Liver (tissue), 9 donors: ENCODE results near the gene NAGS. TPM values are rescaled to one million over a fixed set of nuclear protein-coding genes. Genes with fewer than 3 reads are reported as not detected.

Source experiments
- DNase-seq: peaks from one replicate; pipeline ENCODE4 v3.0.0-alpha.2; 2017; ENCODE audit warnings: low spot score
- H3K27ac ChIP-seq, 2 donors: one replicate each; pipeline ENCODE4 v1.7.0; 2013; ENCODE audit warnings: inconsistent platforms in 2 of 2, low read length in 2 of 2, control low read depth in 1 of 2, low read depth in 1 of 2, mild to moderate bottlenecking in 1 of 2
- H3K27me3 ChIP-seq, 4 donors: one replicate each; pipeline versions ENCODE4 v1.6.1 to v1.7.0; 2013; ENCODE audit warnings: low read length in 3 of 4, inconsistent platforms in 1 of 4, mild to moderate bottlenecking in 1 of 4, moderate library complexity in 1 of 4; ENCODE audit not compliant: control insufficient read depth in 4 of 4, insufficient read depth in 4 of 4
- H3K36me3 ChIP-seq, 4 donors: one replicate each; pipeline versions ENCODE4 v1.6.1 to v1.7.0; 2013; ENCODE audit warnings: low read length in 3 of 4, mild to moderate bottlenecking in 3 of 4, low read depth in 1 of 4, moderate library complexity in 1 of 4; ENCODE audit not compliant: control insufficient read depth in 4 of 4, insufficient read depth in 3 of 4
- H3K4me1 ChIP-seq, 4 donors: one replicate each; pipeline versions ENCODE4 v1.6.1 to v1.7.0; 2013; ENCODE audit warnings: low read length in 3 of 4, mild to moderate bottlenecking in 3 of 4, moderate library complexity in 1 of 4; ENCODE audit not compliant: control insufficient read depth in 4 of 4, insufficient read depth in 4 of 4
- H3K4me3 ChIP-seq, 3 donors: one replicate each; pipeline versions ENCODE4 v1.6.1 to v1.7.0; 2013; ENCODE audit warnings: low read length in 3 of 3, control low read depth in 1 of 3, low read depth in 1 of 3, mild to moderate bottlenecking in 1 of 3
- H3K9ac ChIP-seq, 2 donors: one replicate each; pipeline ENCODE4 v1.7.0; 2013; ENCODE audit warnings: low read length in 2 of 2, mild to moderate bottlenecking in 2 of 2, moderate library complexity in 2 of 2, control low read depth in 1 of 2, low read depth in 1 of 2
- H3K9me3 ChIP-seq, 4 donors: one replicate each; pipeline versions ENCODE4 v1.6.1 to v1.7.0; 2013; ENCODE audit warnings: low read length in 3 of 4; ENCODE audit not compliant: control insufficient read depth in 4 of 4
- EGR1 ChIP-seq, 2 donors: IDR thresholded peaks; 2 replicates each; pipeline ENCODE4 v1.6.1; 2016 to 2018; ENCODE audit warnings: antibody characterized with exemption in 2 of 2, low read depth in 2 of 2
- FOXA1 ChIP-seq: IDR thresholded peaks from 2 replicates; pipeline ENCODE4 v1.6.1; 2016; ENCODE audit warnings: antibody characterized with exemption
- FOXA2 ChIP-seq: IDR thresholded peaks from 2 replicates; pipeline ENCODE4 v1.6.1; 2016; ENCODE audit warnings: antibody characterized with exemption
- GABPA ChIP-seq, 2 donors: IDR thresholded peaks in 1 of 2; conservative IDR thresholded peaks in 1 of 2; 2 replicates each; pipeline ENCODE4 v1.6.1; 2016; ENCODE audit warnings: antibody characterized with exemption in 2 of 2, mild to moderate bottlenecking in 1 of 2, moderate library complexity in 1 of 2
- HNF4A ChIP-seq, 2 donors: conservative IDR thresholded peaks; 2 replicates each; pipeline ENCODE4 v1.6.1; 2016; ENCODE audit warnings: antibody characterized with exemption in 2 of 2, mild to moderate bottlenecking in 2 of 2
- HNF4G ChIP-seq: IDR thresholded peaks from 2 replicates; pipeline ENCODE4 v1.6.1; 2016; ENCODE audit warnings: antibody characterized with exemption
- JUND ChIP-seq, 2 donors: IDR thresholded peaks; 2 replicates each; pipeline ENCODE4 v1.6.1; 2016; ENCODE audit warnings: antibody characterized with exemption in 2 of 2
- NR2F2 ChIP-seq: IDR thresholded peaks from 2 replicates; pipeline ENCODE4 v1.6.1; 2016; ENCODE audit warnings: antibody characterized with exemption
- RAD21 ChIP-seq, 2 donors: IDR thresholded peaks; 2 replicates each; pipeline ENCODE4 v1.6.1; 2016; ENCODE audit warnings: antibody characterized with exemption in 2 of 2, mild to moderate bottlenecking in 2 of 2
- RXRA ChIP-seq, 2 donors: IDR thresholded peaks; 2 replicates each; pipeline ENCODE4 v1.6.1; 2017 to 2018; ENCODE audit warnings: antibody characterized with exemption in 2 of 2, mild to moderate bottlenecking in 1 of 2
- SP1 ChIP-seq: IDR thresholded peaks from 2 replicates; pipeline ENCODE4 v1.6.1; 2018; ENCODE audit warnings: antibody characterized with exemption, mild to moderate bottlenecking
- YY1 ChIP-seq: IDR thresholded peaks from 2 replicates; pipeline ENCODE4 v1.6.1; 2016; ENCODE audit warnings: antibody characterized with exemption, mild to moderate bottlenecking
- WGBS: extraction: QIAGEN DNeasy Blood & Tissue Kit; methylation state at CpG from one replicate; pipeline ENCODE4 v1.1.7; 2013; 5-methylcytosine and 5-hydroxymethylcytosine counted together
- polyA plus RNA-seq, 2 donors: library from polyadenylated mRNA; stranded (reverse) in 1 of 2; unstranded in 1 of 2; fragments of 200-250 nt in 1 of 2; fragments of >200 nt in 1 of 2; fragmentation: Nextera tagmentation in 1 of 2; extraction: Ambion mirVana in 1 of 2; gene quantifications; one replicate each; pipeline versions ENCODE4 v1.2.1 to v1.2.3, GENCODE V29; 2013 to 2015
- total RNA-seq, 2 donors: library from RNA; depleted of rRNA; stranded (reverse); fragments of >200 nt; gene quantifications; one replicate each; pipeline ENCODE4 v1.2.3, GENCODE V29; 2014
- TF ChIP-seq, protein P1 (sequence below): fragments of 150-350 bp; IDR thresholded peaks from 2 replicates; pipeline ENCODE4 v1.5.1; 2017; ENCODE audit warnings: improper control_type of control experiment, low read depth, low read length; ENCODE audit not compliant: missing input control
- TF ChIP-seq, protein P2 (sequence below): IDR thresholded peaks from 2 replicates; pipeline ENCODE4 v1.6.1; 2016; ENCODE audit warnings: antibody characterized with exemption
- TF ChIP-seq, protein P3 (sequence below): IDR thresholded peaks from 2 replicates; pipeline ENCODE4 v1.6.1; 2016; ENCODE audit warnings: antibody characterized with exemption
- TF ChIP-seq, protein P4 (sequence below): IDR thresholded peaks from 2 replicates; pipeline ENCODE4 v1.6.1; 2016; ENCODE audit warnings: antibody characterized with exemption, mild to moderate bottlenecking
- TF ChIP-seq, protein P5 (sequence below): IDR thresholded peaks from 2 replicates; pipeline ENCODE4 v1.6.1; 2016; ENCODE audit warnings: antibody characterized with exemption
- donor health status: healthy.
- donor health status: healthy.
- donor health status: healthy.
- donor health status: healthy.
- donor health status: healthy.

The NAGS gene
- total and polyA plus RNA-seq, 4 donors = 21.5 to 29.8 (median 28.2) TPM

DNA sequence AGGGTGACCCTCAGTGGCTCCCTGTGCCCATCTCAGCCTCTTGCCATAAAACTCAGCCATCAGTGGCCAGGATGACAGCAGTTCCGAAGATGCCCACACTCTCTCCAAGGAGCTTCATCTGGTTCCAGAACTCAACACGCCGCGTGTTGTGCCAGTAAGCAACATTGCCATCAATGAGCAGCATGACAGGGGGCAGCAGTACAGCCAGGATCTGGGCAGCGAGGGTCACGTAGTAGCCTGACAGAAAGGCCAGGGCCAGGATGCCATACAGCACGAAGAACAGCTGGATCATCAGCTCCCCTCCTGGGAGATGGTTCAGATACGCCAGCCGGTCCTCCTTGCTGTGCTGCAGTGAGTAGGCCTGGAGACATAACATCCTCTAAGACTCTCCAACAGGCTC, 7.5 kb downstream of the NAGS start (continued):
- TF ChIP-seq, protein P1, sequence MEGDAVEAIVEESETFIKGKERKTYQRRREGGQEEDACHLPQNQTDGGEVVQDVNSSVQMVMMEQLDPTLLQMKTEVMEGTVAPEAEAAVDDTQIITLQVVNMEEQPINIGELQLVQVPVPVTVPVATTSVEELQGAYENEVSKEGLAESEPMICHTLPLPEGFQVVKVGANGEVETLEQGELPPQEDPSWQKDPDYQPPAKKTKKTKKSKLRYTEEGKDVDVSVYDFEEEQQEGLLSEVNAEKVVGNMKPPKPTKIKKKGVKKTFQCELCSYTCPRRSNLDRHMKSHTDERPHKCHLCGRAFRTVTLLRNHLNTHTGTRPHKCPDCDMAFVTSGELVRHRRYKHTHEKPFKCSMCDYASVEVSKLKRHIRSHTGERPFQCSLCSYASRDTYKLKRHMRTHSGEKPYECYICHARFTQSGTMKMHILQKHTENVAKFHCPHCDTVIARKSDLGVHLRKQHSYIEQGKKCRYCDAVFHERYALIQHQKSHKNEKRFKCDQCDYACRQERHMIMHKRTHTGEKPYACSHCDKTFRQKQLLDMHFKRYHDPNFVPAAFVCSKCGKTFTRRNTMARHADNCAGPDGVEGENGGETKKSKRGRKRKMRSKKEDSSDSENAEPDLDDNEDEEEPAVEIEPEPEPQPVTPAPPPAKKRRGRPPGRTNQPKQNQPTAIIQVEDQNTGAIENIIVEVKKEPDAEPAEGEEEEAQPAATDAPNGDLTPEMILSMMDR = no peak
- TF ChIP-seq EGR1 (IDR thresholded peaks at IDR 0.05; ENCODE audit: low read depth in 2 of 2) (no peak), YY1 (no peak), HNF4A (conservative IDR thresholded peaks at IDR 0.05) (peak in 1 of 2 donors; percentile 17), SP1 (no peak)

DNA sequence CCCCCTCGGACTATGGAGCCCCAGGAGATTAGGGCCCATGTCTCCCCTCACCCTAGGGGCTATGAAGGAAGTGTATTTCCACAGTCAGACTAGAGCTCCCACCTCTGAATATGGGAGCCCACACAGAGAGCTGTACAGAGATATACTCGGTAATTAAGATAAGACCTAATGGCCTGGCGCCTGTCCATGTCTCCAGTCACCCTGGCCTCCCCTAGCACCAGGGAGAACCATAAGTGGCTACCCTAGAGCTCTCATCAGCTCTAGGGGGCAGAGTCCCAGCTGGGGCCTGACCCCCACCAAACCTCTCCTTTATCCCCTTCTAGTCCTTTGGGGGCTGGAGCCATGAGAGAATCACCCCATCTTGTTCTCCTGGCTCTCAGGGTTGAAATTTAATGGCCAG, 8.0 kb downstream of the NAGS start:
- Histone ChIP-seq H3K27me3 (no peaks in the 10 kb centered on the region), H3K9ac (no peak overlapping the region), H3K4me3 (no peak overlapping the region), H3K27ac (no peak overlapping the region), H3K4me1 (peaks cover 6 to 61% (median 37%) of the 10 kb centered on the region in 4 donors), H3K36me3 (peaks cover 4 to 17% (median 11%) of the 10 kb centered on the region in 4 donors), H3K9me3 (no peaks in the 10 kb centered on the region)
- 72% methylated on average over 3 of the region's 3 CpGs for WGBS
- no peak for TF ChIP-seq SP1
- no peak for TF ChIP-seq GABPA (IDR thresholded peaks at IDR 0.05 in 1 of 2, conservative IDR thresholded peaks at IDR 0.05 in 1 of 2)
- TF ChIP-seq, protein P2, sequence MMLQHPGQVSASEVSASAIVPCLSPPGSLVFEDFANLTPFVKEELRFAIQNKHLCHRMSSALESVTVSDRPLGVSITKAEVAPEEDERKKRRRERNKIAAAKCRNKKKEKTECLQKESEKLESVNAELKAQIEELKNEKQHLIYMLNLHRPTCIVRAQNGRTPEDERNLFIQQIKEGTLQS = no peak
- TF ChIP-seq HNF4G = no peak
- TF ChIP-seq JUND (IDR thresholded peaks at IDR 0.05) = no peak
- no peak for DNase-seq

DNA sequence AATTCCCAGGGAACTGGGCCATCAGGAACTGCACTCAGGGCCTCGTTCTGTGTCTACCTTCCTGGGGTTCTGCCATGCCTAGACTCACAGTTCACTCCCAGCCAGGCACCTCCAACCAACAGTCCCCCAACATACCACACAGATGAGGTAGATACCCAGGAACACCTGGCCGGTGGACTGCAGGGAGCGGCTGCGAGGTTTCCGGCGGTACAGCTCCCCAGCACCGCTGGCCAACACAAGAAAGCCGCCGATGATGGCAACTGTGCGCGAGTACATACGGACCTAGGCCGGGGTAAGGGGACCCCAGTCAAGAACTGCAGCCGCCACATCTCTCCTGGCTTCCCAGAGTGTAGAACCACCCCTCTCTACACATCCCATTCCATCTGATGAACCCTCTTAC, 8.5 kb downstream of the NAGS start:
- no peak overlapping the region for H3K27ac ChIP-seq
- H3K4me1 ChIP-seq = peaks cover 4 to 56% (median 32%) of the 10 kb centered on the region in 4 donors
- DNase-seq = no peak
- TF ChIP-seq, protein P3, sequence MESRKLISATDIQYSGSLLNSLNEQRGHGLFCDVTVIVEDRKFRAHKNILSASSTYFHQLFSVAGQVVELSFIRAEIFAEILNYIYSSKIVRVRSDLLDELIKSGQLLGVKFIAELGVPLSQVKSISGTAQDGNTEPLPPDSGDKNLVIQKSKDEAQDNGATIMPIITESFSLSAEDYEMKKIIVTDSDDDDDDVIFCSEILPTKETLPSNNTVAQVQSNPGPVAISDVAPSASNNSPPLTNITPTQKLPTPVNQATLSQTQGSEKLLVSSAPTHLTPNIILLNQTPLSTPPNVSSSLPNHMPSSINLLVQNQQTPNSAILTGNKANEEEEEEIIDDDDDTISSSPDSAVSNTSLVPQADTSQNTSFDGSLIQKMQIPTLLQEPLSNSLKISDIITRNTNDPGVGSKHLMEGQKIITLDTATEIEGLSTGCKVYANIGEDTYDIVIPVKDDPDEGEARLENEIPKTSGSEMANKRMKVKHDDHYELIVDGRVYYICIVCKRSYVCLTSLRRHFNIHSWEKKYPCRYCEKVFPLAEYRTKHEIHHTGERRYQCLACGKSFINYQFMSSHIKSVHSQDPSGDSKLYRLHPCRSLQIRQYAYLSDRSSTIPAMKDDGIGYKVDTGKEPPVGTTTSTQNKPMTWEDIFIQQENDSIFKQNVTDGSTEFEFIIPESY = no peak
- no peak for TF ChIP-seq RXRA (IDR thresholded peaks at IDR 0.05)
- no peak for TF ChIP-seq RAD21 (IDR thresholded peaks at IDR 0.05)
- TF ChIP-seq FOXA1 = no peak
- no peak for TF ChIP-seq HNF4G
- no peak for TF ChIP-seq NR2F2
- TF ChIP-seq, protein P4, sequence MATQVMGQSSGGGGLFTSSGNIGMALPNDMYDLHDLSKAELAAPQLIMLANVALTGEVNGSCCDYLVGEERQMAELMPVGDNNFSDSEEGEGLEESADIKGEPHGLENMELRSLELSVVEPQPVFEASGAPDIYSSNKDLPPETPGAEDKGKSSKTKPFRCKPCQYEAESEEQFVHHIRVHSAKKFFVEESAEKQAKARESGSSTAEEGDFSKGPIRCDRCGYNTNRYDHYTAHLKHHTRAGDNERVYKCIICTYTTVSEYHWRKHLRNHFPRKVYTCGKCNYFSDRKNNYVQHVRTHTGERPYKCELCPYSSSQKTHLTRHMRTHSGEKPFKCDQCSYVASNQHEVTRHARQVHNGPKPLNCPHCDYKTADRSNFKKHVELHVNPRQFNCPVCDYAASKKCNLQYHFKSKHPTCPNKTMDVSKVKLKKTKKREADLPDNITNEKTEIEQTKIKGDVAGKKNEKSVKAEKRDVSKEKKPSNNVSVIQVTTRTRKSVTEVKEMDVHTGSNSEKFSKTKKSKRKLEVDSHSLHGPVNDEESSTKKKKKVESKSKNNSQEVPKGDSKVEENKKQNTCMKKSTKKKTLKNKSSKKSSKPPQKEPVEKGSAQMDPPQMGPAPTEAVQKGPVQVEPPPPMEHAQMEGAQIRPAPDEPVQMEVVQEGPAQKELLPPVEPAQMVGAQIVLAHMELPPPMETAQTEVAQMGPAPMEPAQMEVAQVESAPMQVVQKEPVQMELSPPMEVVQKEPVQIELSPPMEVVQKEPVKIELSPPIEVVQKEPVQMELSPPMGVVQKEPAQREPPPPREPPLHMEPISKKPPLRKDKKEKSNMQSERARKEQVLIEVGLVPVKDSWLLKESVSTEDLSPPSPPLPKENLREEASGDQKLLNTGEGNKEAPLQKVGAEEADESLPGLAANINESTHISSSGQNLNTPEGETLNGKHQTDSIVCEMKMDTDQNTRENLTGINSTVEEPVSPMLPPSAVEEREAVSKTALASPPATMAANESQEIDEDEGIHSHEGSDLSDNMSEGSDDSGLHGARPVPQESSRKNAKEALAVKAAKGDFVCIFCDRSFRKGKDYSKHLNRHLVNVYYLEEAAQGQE = no peak
- TF ChIP-seq HNF4A (conservative IDR thresholded peaks at IDR 0.05) = no peak
- no peak for TF ChIP-seq JUND (IDR thresholded peaks at IDR 0.05)
- TF ChIP-seq, protein P5, sequence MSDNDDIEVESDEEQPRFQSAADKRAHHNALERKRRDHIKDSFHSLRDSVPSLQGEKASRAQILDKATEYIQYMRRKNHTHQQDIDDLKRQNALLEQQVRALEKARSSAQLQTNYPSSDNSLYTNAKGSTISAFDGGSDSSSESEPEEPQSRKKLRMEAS = no peak
- TF ChIP-seq YY1 = no peak
- TF ChIP-seq FOXA2 = no peak
- TF ChIP-seq SP1 = no peak
- no peaks in the 10 kb centered on the region for H3K27me3 ChIP-seq
- no peak overlapping the region for H3K9ac ChIP-seq
- 95% methylated on average over 14 of the region's 14 CpGs for whole genome bisulfite sequencing
- peaks cover under 1 to 17% (median 10%) of the 10 kb centered on the region in 4 donors for H3K36me3 ChIP-seq
- H3K4me3 ChIP-seq = no peak overlapping the region
- no peaks in the 10 kb centered on the region for H3K9me3 ChIP-seq
